ENCODE results near the gene NAGPA. TPM values are rescaled to one million over a fixed set of nuclear protein-coding genes. Genes with fewer than 3 reads are reported as not detected.

NAGPA gene
- total and polyA plus RNA-seq, 2 of the 13 experiments (the other 11 are each of a cell fraction or from before 2014, with no cell fraction given): 27.1 to 60.3 TPM

DNA sequence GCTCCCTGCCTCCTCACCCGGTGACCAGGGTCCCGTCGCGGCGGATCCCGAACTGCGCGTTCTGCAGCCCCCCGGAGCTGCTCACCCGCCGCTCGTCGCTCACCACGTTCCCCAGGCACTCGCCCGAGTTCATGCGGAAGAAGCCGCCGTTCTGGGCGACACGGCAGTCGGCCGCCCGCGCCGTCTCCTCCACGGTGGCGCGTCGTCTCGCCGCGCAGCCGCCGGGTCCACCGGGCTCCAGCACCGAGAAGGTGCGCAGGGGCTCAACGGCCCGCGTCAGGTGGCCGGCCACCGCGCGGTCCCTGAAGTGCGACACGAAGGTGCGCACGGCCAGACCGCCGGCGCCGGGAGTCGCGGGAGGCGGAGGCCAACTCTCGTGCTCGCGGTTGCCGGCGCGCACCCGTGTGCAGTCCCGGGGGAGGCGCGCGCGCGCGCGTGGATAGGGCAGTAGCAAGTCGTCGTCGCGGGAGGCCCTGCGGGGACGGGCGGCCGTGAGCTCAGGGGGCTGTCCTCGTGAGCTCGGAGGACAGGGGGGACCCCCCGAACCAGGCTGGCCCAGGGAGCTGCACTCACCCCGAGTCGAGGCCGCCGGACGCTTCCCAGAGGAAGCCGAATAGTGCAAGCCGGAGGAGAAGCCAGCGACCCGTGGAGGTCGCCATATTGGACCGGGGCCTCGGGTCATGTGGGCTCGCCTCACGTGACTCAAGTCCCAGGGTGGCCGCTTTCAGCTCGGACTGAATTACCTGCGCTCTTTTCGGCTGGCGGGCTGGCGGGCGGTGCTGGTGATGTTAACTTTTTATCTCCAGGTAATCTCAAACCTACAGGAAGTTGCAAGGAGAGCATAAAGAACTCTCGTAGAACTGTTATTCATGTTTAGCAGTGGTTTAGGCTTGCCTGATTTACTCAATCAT is at the start of gene NAGPA (continued):
- TF ChIP-seq ZNF570 (CRISPR knock-in tag; IDR thresholded peaks at IDR 0.05; ENCODE audit: borderline replicate concordance) (peak; percentile 88; the same call in 1 of the 2 replicates), MLLT10 (CRISPR knock-in tag; IDR thresholded peaks at IDR 0.05) (no peak), MAFK (conservative IDR thresholded peaks at IDR 0.05 in 1 of 2, IDR thresholded peaks at IDR 0.05 in 1 of 2; ENCODE audit: low read length in 2 of 2) (peak in 1 of 2 experiments; percentile 80; a peak in 2 of 4 replicates), TSC22D2 (CRISPR knock-in tag; IDR thresholded peaks at IDR 0.05; ENCODE audit: borderline replicate concordance) (peak; percentile 32; the same call in 1 of the 2 replicates), CHD4 (IDR thresholded peaks at IDR 0.05; ENCODE audit: borderline replicate concordance, low read length) (no peak), ZNF382 (CRISPR knock-in tag; IDR thresholded peaks at IDR 0.05; ENCODE audit: borderline replicate concordance) (no peak), ZFP62 (CRISPR knock-in tag; IDR thresholded peaks at IDR 0.05) (no peak; the same call in 1 of the 2 replicates), SRSF9 (IDR thresholded peaks at IDR 0.05; ENCODE audit: borderline replicate concordance, insufficient read depth, low read depth, low read length, poor library complexity, severe bottlenecking) (no peak), ZNF883 (CRISPR knock-in tag; IDR thresholded peaks at IDR 0.05; ENCODE audit: not compliant biosample characterization) (peak; percentile 96), SETDB1 (CRISPR knock-in tag; IDR thresholded peaks at IDR 0.05; ENCODE audit: borderline replicate concordance) (no peak), ELF1 (CRISPR knock-in tag; IDR thresholded peaks at IDR 0.05) (peak; percentile 80), BRCA1 (CRISPR knock-in tag; IDR thresholded peaks at IDR 0.05) (peak; percentile 95), ZNF564 (CRISPR knock-in tag; IDR thresholded peaks at IDR 0.05) (peak; percentile 89), ZNF282 (IDR thresholded peaks at IDR 0.05; ENCODE audit: partially characterized antibody) (no peak), NCOA1 (CRISPR knock-in tag; IDR thresholded peaks at IDR 0.05) (no peak; the same call in 1 of the 2 replicates), ZNF317 (CRISPR knock-in tag; IDR thresholded peaks at IDR 0.05) (peak; percentile 89), MBNL3 (CRISPR knock-in tag; conservative IDR thresholded peaks at IDR 0.05) (no peak)
- TF ChIP-seq, protein P1, sequence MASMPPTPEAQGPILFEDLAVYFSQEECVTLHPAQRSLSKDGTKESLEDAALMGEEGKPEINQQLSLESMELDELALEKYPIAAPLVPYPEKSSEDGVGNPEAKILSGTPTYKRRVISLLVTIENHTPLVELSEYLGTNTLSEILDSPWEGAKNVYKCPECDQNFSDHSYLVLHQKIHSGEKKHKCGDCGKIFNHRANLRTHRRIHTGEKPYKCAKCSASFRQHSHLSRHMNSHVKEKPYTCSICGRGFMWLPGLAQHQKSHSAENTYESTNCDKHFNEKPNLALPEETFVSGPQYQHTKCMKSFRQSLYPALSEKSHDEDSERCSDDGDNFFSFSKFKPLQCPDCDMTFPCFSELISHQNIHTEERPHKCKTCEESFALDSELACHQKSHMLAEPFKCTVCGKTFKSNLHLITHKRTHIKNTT (CRISPR knock-in tag; IDR thresholded peaks at IDR 0.05): no peak
- TF ChIP-seq, protein P2, sequence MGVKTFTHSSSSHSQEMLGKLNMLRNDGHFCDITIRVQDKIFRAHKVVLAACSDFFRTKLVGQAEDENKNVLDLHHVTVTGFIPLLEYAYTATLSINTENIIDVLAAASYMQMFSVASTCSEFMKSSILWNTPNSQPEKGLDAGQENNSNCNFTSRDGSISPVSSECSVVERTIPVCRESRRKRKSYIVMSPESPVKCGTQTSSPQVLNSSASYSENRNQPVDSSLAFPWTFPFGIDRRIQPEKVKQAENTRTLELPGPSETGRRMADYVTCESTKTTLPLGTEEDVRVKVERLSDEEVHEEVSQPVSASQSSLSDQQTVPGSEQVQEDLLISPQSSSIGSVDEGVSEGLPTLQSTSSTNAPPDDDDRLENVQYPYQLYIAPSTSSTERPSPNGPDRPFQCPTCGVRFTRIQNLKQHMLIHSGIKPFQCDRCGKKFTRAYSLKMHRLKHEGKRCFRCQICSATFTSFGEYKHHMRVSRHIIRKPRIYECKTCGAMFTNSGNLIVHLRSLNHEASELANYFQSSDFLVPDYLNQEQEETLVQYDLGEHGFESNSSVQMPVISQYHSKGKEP (CRISPR knock-in tag; IDR thresholded peaks at IDR 0.05): no peak; the same call in 1 of the 2 replicates
- TF ChIP-seq, protein P3, sequence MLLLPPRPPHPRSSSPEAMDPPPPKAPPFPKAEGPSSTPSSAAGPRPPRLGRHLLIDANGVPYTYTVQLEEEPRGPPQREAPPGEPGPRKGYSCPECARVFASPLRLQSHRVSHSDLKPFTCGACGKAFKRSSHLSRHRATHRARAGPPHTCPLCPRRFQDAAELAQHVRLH (CRISPR knock-in tag; IDR thresholded peaks at IDR 0.05; ENCODE audit: borderline replicate concordance, low read depth): peak; percentile 96; the same call in 1 of the 2 replicates
- TF ChIP-seq, protein P4, sequence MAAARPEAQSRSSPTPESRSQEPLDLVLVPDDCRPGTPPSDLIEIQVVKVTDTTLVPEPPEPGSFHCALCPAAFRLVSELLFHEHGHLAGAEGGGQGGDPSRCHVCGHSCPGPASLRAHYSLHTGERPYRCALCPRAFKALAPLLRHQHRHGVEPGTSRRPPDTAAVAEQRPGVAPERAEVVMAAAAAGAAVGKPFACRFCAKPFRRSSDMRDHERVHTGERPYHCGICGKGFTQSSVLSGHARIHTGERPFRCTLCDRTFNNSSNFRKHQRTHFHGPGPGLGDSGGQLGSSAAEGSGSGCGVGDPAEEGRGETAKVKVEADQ (CRISPR knock-in tag; IDR thresholded peaks at IDR 0.05; ENCODE audit: borderline replicate concordance): peak; percentile 86
- TF ChIP-seq, protein P5, sequence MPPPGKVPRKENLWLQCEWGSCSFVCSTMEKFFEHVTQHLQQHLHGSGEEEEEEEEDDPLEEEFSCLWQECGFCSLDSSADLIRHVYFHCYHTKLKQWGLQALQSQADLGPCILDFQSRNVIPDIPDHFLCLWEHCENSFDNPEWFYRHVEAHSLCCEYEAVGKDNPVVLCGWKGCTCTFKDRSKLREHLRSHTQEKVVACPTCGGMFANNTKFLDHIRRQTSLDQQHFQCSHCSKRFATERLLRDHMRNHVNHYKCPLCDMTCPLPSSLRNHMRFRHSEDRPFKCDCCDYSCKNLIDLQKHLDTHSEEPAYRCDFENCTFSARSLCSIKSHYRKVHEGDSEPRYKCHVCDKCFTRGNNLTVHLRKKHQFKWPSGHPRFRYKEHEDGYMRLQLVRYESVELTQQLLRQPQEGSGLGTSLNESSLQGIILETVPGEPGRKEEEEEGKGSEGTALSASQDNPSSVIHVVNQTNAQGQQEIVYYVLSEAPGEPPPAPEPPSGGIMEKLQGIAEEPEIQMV (CRISPR knock-in tag; IDR thresholded peaks at IDR 0.05; ENCODE audit: low read depth): no peak; the same call in 1 of the 2 replicates

Data from HepG2 (cell line).